Naive B cell (primary cell): ENCODE measurements around the gene SRP54. TPM values are rescaled to one million over a fixed set of nuclear protein-coding genes. Genes with fewer than 3 reads are reported as not detected.
"Not testable (repeated sequence)": the region's sequence is repeated elsewhere in the genome, so short reads cannot be mapped to it uniquely, and the experiment has no call there.

ENCODE experiments used
- ATAC-seq, 2 donors: fragments of 150-1000 bp; cut with Tn5 transposase; 2 replicates each; pipeline ENCODE4 v1.10.0; 2021; ENCODE audit warnings: low read depth in 2 of 2, mild to moderate bottlenecking in 2 of 2, moderate library complexity in 2 of 2
- DNase-seq: peaks from one replicate; pipeline ENCODE4 v3.0.0; 2022
- H3K27ac Mint-ChIP-seq, 6 donors: one replicate each; pipeline ENCODE4 v1.8.0; 2020 to 2022; ENCODE audit warnings: mild to moderate bottlenecking in 6 of 6, mixed read lengths in 6 of 6, moderate library complexity in 5 of 6, inconsistent platforms in 2 of 6
- H3K27me3 Mint-ChIP-seq, 3 donors: one replicate each; pipeline ENCODE4 v1.8.0; 2021 to 2022; ENCODE audit warnings: mixed read lengths in 3 of 3, mild to moderate bottlenecking in 1 of 3
- H3K36me3 Mint-ChIP-seq, 2 donors: one replicate each; pipeline ENCODE4 v1.8.0; 2020 to 2022; ENCODE audit warnings: mixed read lengths in 2 of 2, inconsistent platforms in 1 of 2, mild to moderate bottlenecking in 1 of 2
- H3K4me1 Mint-ChIP-seq, 3 donors: one replicate each; pipeline ENCODE4 v1.8.0; 2020 to 2022; ENCODE audit warnings: mixed read lengths in 3 of 3, inconsistent platforms in 1 of 3, mild to moderate bottlenecking in 1 of 3, moderate library complexity in 1 of 3
- H3K4me3 Mint-ChIP-seq, 8 donors: one replicate each; pipeline ENCODE4 v1.8.0; 2020 to 2022; ENCODE audit warnings: mild to moderate bottlenecking in 8 of 8, mixed read lengths in 8 of 8, moderate library complexity in 8 of 8, inconsistent platforms in 2 of 8
- H3K9me3 Mint-ChIP-seq, 7 donors: one replicate each; pipeline ENCODE4 v1.8.0; 2020 to 2022; ENCODE audit warnings: mixed read lengths in 7 of 7, mild to moderate bottlenecking in 5 of 7, inconsistent platforms in 2 of 7, moderate library complexity in 1 of 7
- polyA plus RNA-seq, 6 donors: library from polyadenylated mRNA; unstranded; fragments of 300-500 nt; fragmentation: Illumina TruSeq; gene quantifications; one replicate each; pipeline ENCODE4 v1.2.3, GENCODE V29; 2021; ENCODE audit warnings: low read depth in 6 of 6

The SRP54 gene
- polyA plus RNA-seq: 10 to 100 TPM; 16.8 to 41.2 (median 29.3) TPM

GRCh38 chr14:34982421-34983147 is at the start of gene SRP54:
TSS of gene SRP54 (plus strand) at chr14:34982992. CDS start at chr14:34996710, 13,718 bp downstream.
- peak; percentile 100 for DNase-seq
- Mint-ChIP-seq H3K4me1 (peaks cover 0 to 22% (median 4%) of the 10 kb centered on the region in 3 donors), H3K27ac (no peak within 1 kb of the TSS), H3K4me3 (no peak within 1 kb of the TSS), H3K9me3 (no peaks in the 10 kb centered on the region), H3K36me3 (no peaks in the 10 kb centered on the region), H3K27me3 (no peaks in the 10 kb centered on the region)
- peak; percentile 87 to 89 for ATAC-seq

GRCh38 chr14:34933301-34933700 is 49.5 kb upstream of the SRP54 start:
- Mint-ChIP-seq H3K9me3 (no peaks in the 10 kb centered on the region), H3K4me1 (peaks cover 0 to 14% (median 0%) of the 10 kb centered on the region in 3 donors), H3K4me3 (no peak overlapping the region), H3K27me3 (no peaks in the 10 kb centered on the region), H3K36me3 (no peaks in the 10 kb centered on the region), H3K27ac (no peak overlapping the region)
- no peak for DNase-seq
- no peak for ATAC-seq

GRCh38 chr14:34935488-34935887 is 47.3 kb upstream of the SRP54 start:
- peaks cover 7 to 8% of the 10 kb centered on the region in 2 donors for H3K36me3 Mint-ChIP-seq
- no peak for DNase-seq
- H3K27me3 Mint-ChIP-seq: no peaks in the 10 kb centered on the region
- H3K9me3 Mint-ChIP-seq: no peaks in the 10 kb centered on the region
- peaks cover 0 to 9% (median 0%) of the 10 kb centered on the region in 3 donors for H3K4me1 Mint-ChIP-seq
- H3K4me3 Mint-ChIP-seq: no peak overlapping the region
- no peak for ATAC-seq
- no peak overlapping the region for H3K27ac Mint-ChIP-seq

- DNase-seq (no peak), ATAC-seq (no peak)
- H3K27ac Mint-ChIP-seq: no peak overlapping the region
- no peaks in the 10 kb centered on the region for H3K4me1 Mint-ChIP-seq
- H3K27me3 Mint-ChIP-seq: no peaks in the 10 kb centered on the region
- H3K4me3 Mint-ChIP-seq: no peak overlapping the region
- peaks cover 0 to 7% (median 4%) of the 10 kb centered on the region in 7 donors for H3K9me3 Mint-ChIP-seq
- H3K36me3 Mint-ChIP-seq: peaks cover 14 to 15% of the 10 kb centered on the region in 2 donors
Observed at GRCh38 chr14:34937442-34937841, 45.4 kb upstream of the SRP54 start.

- Mint-ChIP-seq H3K36me3 (peaks cover 14 to 15% of the 10 kb centered on the region in 2 donors), H3K27me3 (no peaks in the 10 kb centered on the region), H3K4me3 (no peak overlapping the region), H3K4me1 (no peaks in the 10 kb centered on the region), H3K9me3 (peaks cover 0 to 11% (median 4%) of the 10 kb centered on the region in 7 donors), H3K27ac (no peak overlapping the region)
- ATAC-seq (no peak), DNase-seq (no peak)
Observed at GRCh38 chr14:34937876-34938275, 44.9 kb upstream of the SRP54 start.

GRCh38 chr14:34943506-34943905 is 39.3 kb upstream of the SRP54 start:
- DNase-seq (no peak), ATAC-seq (no peak)
- H3K4me3 Mint-ChIP-seq: no peak overlapping the region
- H3K36me3 Mint-ChIP-seq: peaks cover 19 to 37% of the 10 kb centered on the region in 2 donors
- peaks cover 7 to 25% (median 14%) of the 10 kb centered on the region in 7 donors for H3K9me3 Mint-ChIP-seq
- H3K27me3 Mint-ChIP-seq: no peaks in the 10 kb centered on the region
- H3K27ac Mint-ChIP-seq: no peak overlapping the region
- H3K4me1 Mint-ChIP-seq: no peaks in the 10 kb centered on the region

GRCh38 chr14:34944744-34945143 is 38.0 kb upstream of the SRP54 start:
- Mint-ChIP-seq H3K4me3 (no peak overlapping the region), H3K27me3 (no peaks in the 10 kb centered on the region), H3K9me3 (peaks cover 7 to 25% (median 14%) of the 10 kb centered on the region in 7 donors), H3K27ac (no peak overlapping the region), H3K4me1 (peaks cover 0 to 3% (median 0%) of the 10 kb centered on the region in 3 donors), H3K36me3 (peaks cover 16 to 32% of the 10 kb centered on the region in 2 donors)
- ATAC-seq: no peak
- no peak for DNase-seq

GRCh38 chr14:34946699-34947098 is 36.1 kb upstream of the SRP54 start:
- Mint-ChIP-seq H3K27ac (no peak overlapping the region), H3K27me3 (no peaks in the 10 kb centered on the region), H3K9me3 (peaks cover 7 to 25% (median 14%) of the 10 kb centered on the region in 7 donors), H3K36me3 (peaks cover 11 to 35% of the 10 kb centered on the region in 2 donors), H3K4me3 (no peak overlapping the region), H3K4me1 (peaks cover 0 to 3% (median 0%) of the 10 kb centered on the region in 3 donors)
- ATAC-seq (no peak), DNase-seq (no peak)

GRCh38 chr14:34951286-34951685 is 31.5 kb upstream of the SRP54 start:
- no peak for DNase-seq
- no peak for ATAC-seq
- Mint-ChIP-seq H3K27me3 (no peaks in the 10 kb centered on the region), H3K9me3 (no peaks in the 10 kb centered on the region), H3K4me3 (no peak overlapping the region), H3K27ac (no peak overlapping the region), H3K36me3 (peaks cover 5 to 11% of the 10 kb centered on the region in 2 donors), H3K4me1 (peaks cover 0 to 3% (median 0%) of the 10 kb centered on the region in 3 donors)

GRCh38 chr14:34956931-34957330 is 25.9 kb upstream of the SRP54 start:
- DNase-seq: no peak
- H3K36me3 Mint-ChIP-seq: peaks cover 7 to 28% of the 10 kb centered on the region in 2 donors
- no peaks in the 10 kb centered on the region for H3K4me1 Mint-ChIP-seq
- H3K27ac Mint-ChIP-seq: no peak overlapping the region
- H3K4me3 Mint-ChIP-seq: no peak overlapping the region
- no peaks in the 10 kb centered on the region for H3K27me3 Mint-ChIP-seq
- no peak for ATAC-seq
- peaks cover 0 to 3% (median 0%) of the 10 kb centered on the region in 7 donors for H3K9me3 Mint-ChIP-seq

- peak overlapping the region in 1 of 8 donors; percentile 44 for H3K4me3 Mint-ChIP-seq
- H3K27me3 Mint-ChIP-seq: no peaks in the 10 kb centered on the region
- no peak overlapping the region for H3K27ac Mint-ChIP-seq
- ATAC-seq: no peak
- no peak for DNase-seq
- H3K36me3 Mint-ChIP-seq: peaks cover 7 to 28% of the 10 kb centered on the region in 2 donors
- H3K4me1 Mint-ChIP-seq: no peaks in the 10 kb centered on the region
- H3K9me3 Mint-ChIP-seq: peaks cover 0 to 3% (median 0%) of the 10 kb centered on the region in 7 donors
Observed at GRCh38 chr14:34957771-34958286, 25.0 kb upstream of the SRP54 start.

- H3K4me1 Mint-ChIP-seq, ATAC-seq, H3K27me3 Mint-ChIP-seq, DNase-seq, H3K9me3 Mint-ChIP-seq, H3K4me3 Mint-ChIP-seq, H3K27ac Mint-ChIP-seq: not testable (repeated sequence)
- peaks cover 7 to 17% of the 10 kb centered on the region in 2 donors for H3K36me3 Mint-ChIP-seq
Observed at GRCh38 chr14:34962106-34962505, 20.7 kb upstream of the SRP54 start.

GRCh38 chr14:34964977-34965764 is 17.6 kb upstream of the SRP54 start:
- ATAC-seq: no peak
- no peaks in the 10 kb centered on the region for H3K4me1 Mint-ChIP-seq
- H3K27ac Mint-ChIP-seq: peak overlapping the region in 1 of 6 donors; percentile 11
- no peak for DNase-seq
- no peak overlapping the region for H3K4me3 Mint-ChIP-seq
- H3K36me3 Mint-ChIP-seq: peaks cover 0 to 9% of the 10 kb centered on the region in 2 donors
- H3K9me3 Mint-ChIP-seq: no peaks in the 10 kb centered on the region
- H3K27me3 Mint-ChIP-seq: no peaks in the 10 kb centered on the region
